ACHN (cell line): ENCODE data around the gene PKNOX2.

Source experiments
- DNase-seq: peaks from one replicate; pipeline ENCODE4 v3.0.0-alpha.2; 2015
- in situ Hi-C: cut with HindIII; loops from 2 replicates; pipeline ENCODE4 v1.10.0; 2017; ENCODE audit warnings: low sequenced_read_pairs, low pct_ligation_motif_present, low pct_unique_long_range_greater_than_20kb

PKNOX2 gene

GRCh38 chr11:125351033-125351867 is 186.7 kb downstream of the PKNOX2 start:
- in situ Hi-C loops, result no loop called here
- no peak for DNase-seq

- DNase-seq, result no peak
- in situ Hi-C loops, result no loop called here
Measured at GRCh38 chr11:125351868-125352250, 187.3 kb downstream of the PKNOX2 start.

- in situ Hi-C loops, result no loop called here
- no peak for DNase-seq
Measured at GRCh38 chr11:125356797-125357196, 192.2 kb downstream of the PKNOX2 start.

GRCh38 chr11:125357551-125357950 is 193.0 kb downstream of the PKNOX2 start:
- in situ Hi-C loops, result no loop called here
- no peak for DNase-seq

GRCh38 chr11:125358254-125358840 is 193.8 kb downstream of the PKNOX2 start:
- DNase-seq, result no peak
- in situ Hi-C loops, result no loop called here

GRCh38 chr11:125359130-125359529 is 194.6 kb downstream of the PKNOX2 start:
- DNase-seq, result no peak
- in situ Hi-C loops, result no loop called here

GRCh38 chr11:125360066-125360465 is 195.5 kb downstream of the PKNOX2 start:
- in situ Hi-C loops, result no loop called here
- DNase-seq, result no peak

- in situ Hi-C loops, result no loop called here
- no peak for DNase-seq
Measured at GRCh38 chr11:125364121-125364826, 199.7 kb downstream of the PKNOX2 start.

- no peak for DNase-seq
- in situ Hi-C loops, result no loop called here
Measured at GRCh38 chr11:125365196-125365931, 200.8 kb downstream of the PKNOX2 start.

- no peak for DNase-seq
- in situ Hi-C loops, result no loop called here
Measured at GRCh38 chr11:125367710-125368109, 203.2 kb downstream of the PKNOX2 start.

- in situ Hi-C loops, result no loop called here
- DNase-seq, result no peak
Measured at GRCh38 chr11:125368757-125369156, 204.2 kb downstream of the PKNOX2 start.

- DNase-seq, result no peak
- in situ Hi-C loops, result no loop called here
Measured at GRCh38 chr11:125369808-125370207, 205.3 kb downstream of the PKNOX2 start.

- in situ Hi-C loops, result no loop called here
- no peak for DNase-seq
Measured at GRCh38 chr11:125370561-125371389, 206.2 kb downstream of the PKNOX2 start.

GRCh38 chr11:125371431-125371935 is 206.9 kb downstream of the PKNOX2 start:
- DNase-seq, result no peak
- in situ Hi-C loops, result no loop called here

GRCh38 chr11:125372088-125372487 is 207.5 kb downstream of the PKNOX2 start:
- no peak for DNase-seq
- in situ Hi-C loops, result no loop called here

GRCh38 chr11:125372911-125373310 is 208.4 kb downstream of the PKNOX2 start:
- no peak for DNase-seq
- in situ Hi-C loops, result no loop called here

- in situ Hi-C loops, result no loop called here
- no peak for DNase-seq
Measured at GRCh38 chr11:125373426-125374391, 209.2 kb downstream of the PKNOX2 start.
